A172 (cell line): Measurements from ENCODE around the gene TGM1. TPM values are rescaled to one million over a fixed set of nuclear protein-coding genes. Genes with fewer than 3 reads are reported as not detected.
"Not testable (repeated sequence)": the region's sequence is repeated elsewhere in the genome, so short reads cannot be mapped to it uniquely, and the experiment has no call there.

Source experiments
- DNase-seq: peaks from one replicate; pipeline ENCODE4 v3.0.0-alpha.2; 2015; ENCODE audit warnings: low spot score
- total RNA-seq: library from RNA; depleted of rRNA; stranded (reverse); fragments of >200 nt; shearing (Covaris generic); gene quantifications from 2 replicates; pipeline ENCODE4 v1.2.3, GENCODE V29; 2014; rRNA removed

TGM1 gene
- total RNA-seq, 1 experiment from 2014 or later, result 0.64 TPM

DNA sequence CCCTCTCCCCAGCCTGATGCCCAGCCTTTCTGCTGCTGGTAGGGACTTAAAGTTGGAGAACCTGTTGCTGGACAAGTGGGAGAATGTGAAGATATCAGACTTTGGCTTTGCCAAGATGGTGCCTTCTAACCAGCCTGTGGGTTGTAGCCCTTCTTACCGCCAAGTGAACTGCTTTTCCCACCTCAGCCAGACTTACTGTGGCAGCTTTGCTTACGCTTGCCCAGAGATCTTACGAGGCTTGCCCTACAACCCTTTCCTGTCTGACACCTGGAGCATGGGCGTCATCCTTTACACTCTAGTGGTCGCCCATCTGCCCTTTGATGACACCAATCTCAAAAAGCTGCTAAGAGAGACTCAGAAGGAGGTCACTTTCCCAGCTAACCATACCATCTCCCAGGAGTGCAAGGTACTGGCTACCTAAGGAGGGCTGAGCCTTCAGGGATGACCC, 55.8 kb downstream of the TGM1 start:
- no peak for DNase-seq

- no peak for DNase-seq
Measured at GRCh38 chr14:24206260-24207103, 56.5 kb downstream of the TGM1 start.

- no peak for DNase-seq
Measured at GRCh38 chr14:24204163-24205146, 58.5 kb downstream of the TGM1 start.

- not testable (repeated sequence) for DNase-seq
Measured at GRCh38 chr14:24203249-24203886, 59.6 kb downstream of the TGM1 start.

DNA sequence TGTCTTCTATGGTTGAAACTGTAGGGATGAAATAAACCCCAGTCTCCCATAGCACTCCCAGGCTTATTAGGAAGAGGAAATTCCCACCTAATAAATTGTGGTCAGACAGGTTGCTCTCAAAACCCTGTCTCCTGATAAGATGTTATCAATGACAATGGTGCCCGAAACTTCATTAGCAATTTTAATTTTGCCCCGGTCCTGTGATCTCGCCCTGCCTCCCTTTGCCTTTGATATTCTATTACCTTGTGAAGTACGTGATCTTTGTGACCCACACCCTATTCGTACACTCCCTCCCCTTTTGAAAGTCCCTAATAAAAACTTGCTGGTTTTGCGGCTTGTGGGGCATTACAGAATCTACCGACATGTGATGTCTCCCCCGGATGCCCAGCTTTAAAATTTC, 60.4 kb downstream of the TGM1 start:
- DNase-seq, result not testable (repeated sequence)

Other genes with a start within 250 kb of the TGM1 start
- 0.02 and 0.05 TPM in 2 replicates for gene CARMIL3, start 211.2 kb downstream of the TGM1 start, total RNA-seq
- gene CPNE6, start 191.6 kb downstream of the TGM1 start, total RNA-seq, result not detected in 2 replicates
- gene PCK2, start 168.9 kb downstream of the TGM1 start, total RNA-seq, result 2.0 and 4.4 TPM in 2 replicates
- gene DCAF11, start 148.4 kb downstream of the TGM1 start, total RNA-seq, result 32.4 and 63.4 TPM in 2 replicates
- gene NRL, start 148.2 kb downstream of the TGM1 start, total RNA-seq, result 0.72 TPM in 1 of 2 replicates, not detected in the other
- not detected in 2 replicates for gene FITM1, start 132.5 kb downstream of the TGM1 start, total RNA-seq
- gene PSME1, start 127.0 kb downstream of the TGM1 start, total RNA-seq, result 163 TPM in 2 replicates
- 11.3 and 15.2 TPM in 2 replicates for gene EMC9, start 121.6 kb downstream of the TGM1 start, total RNA-seq
- gene PSME2, start 116.6 kb downstream of the TGM1 start, total RNA-seq, result 102 and 126 TPM in 2 replicates
- 30.6 and 32.1 TPM in 2 replicates for gene RNF31, start 115.7 kb downstream of the TGM1 start, total RNA-seq
- gene IRF9, start 101.9 kb downstream of the TGM1 start, total RNA-seq, result 20.8 and 24.9 TPM in 2 replicates
- gene REC8, start 91.1 kb downstream of the TGM1 start, total RNA-seq, result 0.91 TPM in 1 of 2 replicates, not detected in the other
- gene IPO4, start 74.4 kb downstream of the TGM1 start, total RNA-seq, result 49.5 and 53.2 TPM in 2 replicates
- 45.3 and 50.8 TPM in 2 replicates for gene TM9SF1, start 67.7 kb downstream of the TGM1 start, total RNA-seq
- gene TSSK4, start 57.5 kb downstream of the TGM1 start, total RNA-seq, result not detected in 2 replicates
- 19.8 and 38.1 TPM in 2 replicates for gene CHMP4A, start 49.7 kb downstream of the TGM1 start, total RNA-seq
- gene MDP1, start 47.1 kb downstream of the TGM1 start, total RNA-seq, result 6.4 and 20.2 TPM in 2 replicates
- 201 and 286 TPM in 2 replicates for gene NEDD8, start 30.8 kb downstream of the TGM1 start, total RNA-seq
- gene GMPR2, start 30.2 kb downstream of the TGM1 start, total RNA-seq, result 49.3 and 52.7 TPM in 2 replicates
- 36.1 and 44.5 TPM in 2 replicates for gene TINF2, start 20.6 kb downstream of the TGM1 start, total RNA-seq
- gene RABGGTA, start 8.4 kb upstream of the TGM1 start, total RNA-seq, result 14.7 and 15.2 TPM in 2 replicates
- gene DHRS1, start 36.6 kb upstream of the TGM1 start, total RNA-seq, result 15.1 and 27.8 TPM in 2 replicates
- 7.8 and 9.6 TPM in 2 replicates for gene NOP9, start 36.7 kb upstream of the TGM1 start, total RNA-seq
- not detected in 2 replicates for gene CIDEB, start 44.8 kb upstream of the TGM1 start, total RNA-seq
- 4.7 and 5.9 TPM in 2 replicates for gene LTB4R2, start 47.0 kb upstream of the TGM1 start, total RNA-seq
- gene LTB4R, start 48.3 kb upstream of the TGM1 start, total RNA-seq, result 2.3 and 2.9 TPM in 2 replicates
- 0.05 TPM in 1 of 2 replicates, not detected in the other for gene ADCY4, start 71.9 kb upstream of the TGM1 start, total RNA-seq
- not detected in 2 replicates for gene RIPK3, start 76.8 kb upstream of the TGM1 start, total RNA-seq
- not detected in 2 replicates for gene NFATC4, start 105.0 kb upstream of the TGM1 start, total RNA-seq
- 0.12 and 0.69 TPM in 2 replicates for gene NYNRIN, start 135.8 kb upstream of the TGM1 start, total RNA-seq
- 0.17 TPM in 1 of 2 replicates, not detected in the other for gene CBLN3, start 166.5 kb upstream of the TGM1 start, total RNA-seq
- gene KHNYN, start 166.8 kb upstream of the TGM1 start, total RNA-seq, result 15.4 and 19.5 TPM in 2 replicates
- gene SDR39U1, start 179.6 kb upstream of the TGM1 start, total RNA-seq, result 3.3 and 4.0 TPM in 2 replicates
- gene CMA1, start 245.1 kb upstream of the TGM1 start, total RNA-seq, result not detected in 2 replicates